OCI-M2 (cell line): ENCODE data around the gene NR6A1.
"Not testable (repeated sequence)": the region's sequence is repeated elsewhere in the genome, so short reads cannot be mapped to it uniquely, and the experiment has no call there.

Experiments
- DNase-seq: peaks from one replicate; lab custom pipeline; 2025; ENCODE audit not compliant: unreplicated experiment; lab: John Stamatoyannopoulos, UW

The NR6A1 gene

DNA sequence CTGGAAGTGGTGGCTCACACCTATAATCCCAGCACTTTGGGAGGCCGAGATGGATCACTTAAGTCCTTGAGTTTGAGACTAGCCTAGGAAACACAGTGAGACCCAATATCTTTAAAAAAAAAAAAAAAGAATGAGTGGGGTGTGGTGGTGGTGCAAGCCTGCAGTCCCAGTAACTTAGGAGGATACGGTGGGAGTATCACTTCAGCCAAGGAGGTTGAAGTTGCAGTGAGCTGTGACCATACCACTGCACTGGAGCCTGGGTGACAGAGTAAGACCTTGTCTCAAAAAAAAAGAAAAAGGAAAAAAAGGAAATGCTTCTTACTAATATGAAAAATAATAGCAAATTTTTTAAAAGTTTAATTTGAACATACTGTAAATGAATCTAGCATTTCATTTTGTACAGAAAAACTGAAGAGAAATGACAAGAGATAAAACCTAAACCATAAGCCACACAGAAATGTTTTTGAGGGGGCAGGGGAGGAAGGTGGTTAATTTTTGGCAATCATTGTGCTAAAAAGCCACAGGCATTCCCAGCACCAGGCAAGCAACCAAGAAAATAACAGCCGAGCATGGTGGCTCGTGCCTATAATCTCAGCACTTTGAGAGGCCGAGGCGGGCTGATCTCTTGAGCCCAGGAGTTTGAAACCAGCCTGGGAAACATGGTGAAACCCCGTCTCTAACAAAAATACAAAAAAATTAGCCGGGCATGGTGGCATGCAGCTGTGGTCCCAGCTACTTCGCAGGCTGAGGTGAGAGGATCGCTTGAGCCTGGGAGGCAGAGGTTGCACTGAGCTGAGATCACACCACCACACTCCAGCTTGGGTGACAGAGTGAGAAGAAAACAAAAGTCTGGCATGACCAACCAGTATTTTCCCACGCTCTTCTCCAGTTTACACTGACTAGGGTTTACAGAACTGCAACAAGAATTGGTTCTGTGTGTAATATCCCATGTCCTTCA is 149.5 kb downstream of the NR6A1 start:
- no peak for DNase-seq

DNA sequence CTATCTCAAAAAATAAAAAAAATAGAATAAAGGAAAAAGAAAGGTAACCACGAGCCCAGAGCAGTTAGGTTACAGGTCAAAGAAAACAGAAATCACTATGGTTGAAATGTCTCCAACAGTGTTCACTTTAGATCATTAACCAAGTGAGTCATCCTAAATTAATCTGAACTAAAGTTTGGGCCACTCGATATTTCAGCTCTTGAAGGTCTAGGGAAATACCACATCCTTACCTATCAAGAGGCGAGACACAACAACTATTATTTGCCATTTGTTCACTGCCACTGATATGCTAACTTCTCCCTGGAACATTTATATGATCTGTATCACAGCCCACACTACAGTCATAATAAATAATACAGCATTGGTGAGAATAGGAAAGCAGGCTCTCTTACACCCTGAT is 152.6 kb downstream of the NR6A1 start:
- no peak for DNase-seq

DNA sequence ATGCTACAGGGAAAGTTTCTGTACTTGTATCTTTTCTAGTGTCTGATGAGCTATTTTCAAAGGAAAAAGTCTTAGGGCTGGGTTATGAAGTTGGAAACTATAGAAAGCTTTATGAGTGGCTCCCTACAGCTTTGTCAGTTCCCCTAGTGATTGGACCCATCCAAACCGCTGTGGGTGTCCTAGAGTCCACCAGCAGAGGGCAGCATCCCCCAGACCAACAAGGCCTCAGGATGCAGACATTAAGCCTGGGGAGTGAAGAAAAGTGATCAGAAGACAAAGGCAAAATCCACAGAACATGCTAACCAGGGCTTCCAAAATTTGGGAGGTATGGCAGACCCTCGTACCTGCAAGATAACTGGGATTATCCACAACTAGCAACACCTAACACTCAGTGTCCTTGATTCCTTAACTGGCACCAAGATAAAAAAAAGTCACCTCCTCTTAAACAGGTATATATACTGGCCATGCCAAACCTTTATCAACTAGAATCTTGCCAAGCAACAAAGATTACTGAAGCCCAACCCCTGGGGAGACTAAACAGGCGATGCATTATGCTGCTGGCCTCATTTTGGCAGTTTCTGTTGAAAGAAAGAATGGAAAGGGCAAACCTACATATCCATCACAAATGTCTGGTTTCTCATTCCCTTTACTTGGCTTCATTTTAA is 153.5 kb downstream of the NR6A1 start:
- no peak for DNase-seq

DNA sequence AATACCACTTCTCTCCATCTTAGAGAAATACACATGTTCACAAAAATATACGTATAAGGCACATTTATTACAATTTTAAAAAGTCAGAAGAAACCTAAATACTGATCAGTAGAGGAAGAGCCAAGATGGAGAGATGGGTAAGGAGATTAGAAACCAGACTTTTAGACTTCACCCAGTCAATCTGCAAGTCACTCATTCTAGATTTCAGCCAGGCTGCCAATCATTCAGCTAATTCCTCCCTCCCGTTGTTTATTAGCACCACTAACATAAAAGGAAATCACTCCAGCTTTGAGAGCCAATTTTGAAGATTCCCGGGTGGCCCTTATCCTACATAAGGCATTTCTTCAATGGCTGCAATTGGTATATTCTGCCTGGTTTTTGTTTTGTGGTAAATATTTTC is 154.2 kb downstream of the NR6A1 start:
- DNase-seq: no peak

DNA sequence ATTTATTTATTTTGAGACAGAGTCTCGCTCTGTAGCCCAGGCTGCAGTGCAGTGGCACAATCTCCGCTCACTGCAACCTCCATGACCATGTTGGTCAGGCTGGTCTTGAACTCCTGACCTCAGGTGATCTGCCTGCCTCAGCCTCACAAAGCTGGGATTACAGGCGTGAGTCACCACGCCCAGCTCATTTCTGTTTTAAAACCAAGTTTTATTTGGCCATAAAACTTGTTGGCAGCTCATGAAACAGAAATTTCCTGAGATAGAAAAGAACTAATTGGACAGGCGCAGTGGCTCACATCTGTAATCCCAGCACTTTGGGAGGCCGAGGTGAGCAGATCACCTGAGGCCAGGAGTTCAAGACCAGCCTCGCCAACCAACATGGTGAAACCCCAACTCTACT is 155.3 kb downstream of the NR6A1 start:
- not testable (repeated sequence) for DNase-seq

DNA sequence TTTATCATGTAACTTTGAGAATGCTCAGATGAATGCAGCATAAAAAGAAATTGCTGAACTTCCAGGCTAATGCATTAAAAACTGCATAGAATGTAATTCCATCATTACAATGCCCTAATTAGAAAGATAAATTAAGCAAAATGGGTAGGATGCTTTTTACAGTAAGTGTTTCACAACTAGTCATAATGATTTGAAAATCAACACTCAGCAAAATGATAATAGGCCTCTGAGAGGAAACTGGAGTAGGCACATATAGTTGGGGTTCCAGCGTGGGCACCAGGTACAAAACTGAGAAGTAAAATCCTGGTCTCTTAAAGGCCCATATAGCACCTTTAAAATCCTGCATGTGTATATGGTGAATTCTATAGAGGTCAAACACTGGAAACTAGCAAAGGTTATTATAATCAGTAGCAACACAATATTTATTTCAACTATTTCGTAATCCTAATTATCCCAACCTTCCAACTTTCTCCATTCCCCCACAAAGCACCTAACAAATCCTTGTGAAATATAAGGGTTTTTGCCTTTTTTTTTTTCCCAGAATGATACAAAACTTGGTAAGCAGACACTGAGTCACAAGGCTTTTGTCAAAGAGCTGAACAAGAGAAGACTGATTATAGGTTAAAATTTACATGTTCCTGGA is 155.9 kb downstream of the NR6A1 start:
- DNase-seq: no peak

DNA sequence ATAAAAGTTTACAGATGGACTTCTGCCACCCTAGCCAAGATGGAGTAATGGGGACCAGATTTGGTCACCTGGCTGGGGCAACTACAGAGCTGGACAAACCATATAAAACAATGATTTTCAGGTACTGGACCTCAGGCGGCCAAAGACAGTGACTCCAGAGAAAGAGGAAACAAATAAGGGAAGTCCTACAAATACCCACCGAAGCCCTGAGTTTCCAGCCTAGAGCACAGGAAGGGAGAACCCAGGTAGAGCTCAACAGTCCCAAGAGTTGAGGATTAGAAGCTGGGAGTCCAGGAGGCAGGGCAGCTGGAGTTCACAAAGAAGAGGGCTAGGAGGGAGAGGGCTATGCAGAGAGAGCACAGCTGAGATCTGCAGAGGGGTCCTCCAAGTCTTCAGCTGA is 157.3 kb downstream of the NR6A1 start:
- no peak for DNase-seq

DNA sequence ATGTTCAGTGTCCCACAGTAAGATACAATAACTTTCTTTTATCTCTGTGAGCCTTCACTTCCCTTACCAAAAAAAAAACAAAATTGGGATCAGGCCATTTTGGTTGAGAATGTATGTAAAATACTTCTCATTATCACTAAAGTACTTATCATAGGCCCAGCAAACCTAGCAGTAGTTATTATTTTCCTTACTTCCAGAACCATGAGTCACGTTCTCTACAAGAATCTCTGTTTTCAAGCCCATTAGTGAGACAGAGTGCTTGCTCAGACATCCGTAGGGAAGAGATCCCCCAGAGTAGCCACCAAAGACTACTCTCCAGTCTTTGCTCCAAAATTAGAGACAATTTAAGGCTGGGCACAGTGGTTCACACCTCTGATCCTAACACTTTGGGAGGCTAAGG is 160.0 kb downstream of the NR6A1 start:
- no peak for DNase-seq

DNA sequence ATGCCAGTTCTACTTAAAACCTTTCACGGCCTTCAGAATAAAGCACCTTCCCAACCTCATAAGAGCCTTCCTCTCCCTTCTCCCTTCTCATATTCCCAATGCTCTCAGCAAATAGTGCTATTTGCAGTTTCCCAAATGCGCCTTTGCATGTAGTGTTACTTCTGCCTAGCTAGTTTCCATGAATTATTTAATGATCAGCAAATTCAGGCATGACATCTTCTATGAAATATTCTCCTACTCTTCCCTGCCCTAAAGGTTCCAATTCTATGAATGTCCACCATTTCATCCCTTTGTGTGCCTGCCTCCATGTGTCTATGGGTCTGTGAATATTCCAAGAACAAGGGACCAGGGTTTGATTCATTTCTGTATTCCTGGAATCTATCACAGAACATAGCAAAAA is 165.1 kb downstream of the NR6A1 start:
- DNase-seq: no peak

DNA sequence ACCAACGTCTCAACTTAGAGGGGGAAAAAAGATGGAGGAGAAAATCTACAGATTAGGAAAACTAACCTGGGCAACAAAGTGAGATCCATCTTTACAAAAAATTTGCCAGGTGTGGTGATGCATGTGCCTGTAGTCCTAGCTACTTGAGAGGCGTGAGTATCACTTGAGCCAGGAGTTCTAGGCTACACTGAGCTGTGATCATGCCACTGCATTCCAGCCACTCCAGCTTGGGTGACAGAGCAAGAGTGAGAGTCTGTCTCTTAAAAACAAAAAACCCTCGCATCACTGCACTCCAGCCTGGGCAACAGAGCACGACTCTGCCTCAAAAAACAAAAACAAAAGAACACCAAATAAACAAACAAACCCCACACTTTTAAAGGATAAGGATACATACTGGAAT is 165.9 kb downstream of the NR6A1 start:
- no peak for DNase-seq

DNA sequence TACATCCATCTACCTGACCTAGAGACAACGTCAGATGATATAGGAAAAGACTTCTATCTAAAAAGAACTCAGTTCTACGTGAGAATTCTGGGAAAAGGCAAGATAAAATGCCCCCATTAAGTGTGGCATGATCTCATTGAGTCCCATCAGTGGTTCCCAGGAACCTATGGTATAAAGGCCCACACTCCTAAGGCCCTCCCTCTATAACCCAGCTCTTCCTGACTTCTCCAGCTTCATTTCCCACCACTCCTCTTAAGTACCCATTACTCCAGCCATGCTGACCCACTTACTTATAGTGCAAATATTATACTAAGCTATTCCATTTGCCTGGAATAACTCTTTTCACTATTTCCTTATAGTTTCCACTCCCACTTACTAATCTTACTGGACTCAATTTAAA is 168.5 kb downstream of the NR6A1 start:
- no peak for DNase-seq

DNA sequence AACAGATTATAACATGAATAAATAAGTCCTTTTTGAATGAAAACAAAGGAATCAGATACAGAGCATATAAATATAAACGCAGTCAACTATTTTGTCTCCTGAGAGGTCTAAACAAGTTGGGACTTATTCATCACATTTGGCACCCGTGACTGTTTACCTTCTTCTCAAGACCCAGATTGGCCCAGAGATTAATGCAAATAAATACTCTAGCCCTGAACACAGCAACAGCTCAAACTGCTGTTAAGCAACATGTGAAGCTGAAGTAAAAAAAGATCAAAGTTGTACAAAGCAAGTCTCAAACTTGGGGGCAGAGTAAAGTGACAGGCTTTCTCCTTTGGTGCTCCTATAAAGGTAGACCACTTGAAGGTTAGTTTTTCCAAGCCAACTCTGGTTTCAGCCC is 168.9 kb downstream of the NR6A1 start:
- no peak for DNase-seq

DNA sequence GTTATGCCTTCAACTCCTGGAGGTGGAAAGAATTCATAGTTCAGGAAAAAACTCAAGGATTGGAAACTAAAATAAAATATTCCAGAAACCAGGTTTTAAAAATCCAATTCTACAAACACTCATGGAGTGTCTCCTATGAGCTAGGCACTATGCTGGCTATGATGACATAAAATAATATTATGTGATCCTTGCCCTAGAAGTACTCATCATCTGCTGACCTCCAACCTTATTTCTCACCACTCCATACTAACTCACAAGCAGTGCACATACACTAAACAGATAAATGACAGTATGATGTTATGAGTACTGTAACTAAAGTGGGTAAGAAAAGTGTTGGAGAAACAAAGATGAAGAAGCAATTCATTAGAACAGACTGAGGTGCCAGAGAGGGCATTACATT is 170.7 kb downstream of the NR6A1 start:
- no peak for DNase-seq

DNA sequence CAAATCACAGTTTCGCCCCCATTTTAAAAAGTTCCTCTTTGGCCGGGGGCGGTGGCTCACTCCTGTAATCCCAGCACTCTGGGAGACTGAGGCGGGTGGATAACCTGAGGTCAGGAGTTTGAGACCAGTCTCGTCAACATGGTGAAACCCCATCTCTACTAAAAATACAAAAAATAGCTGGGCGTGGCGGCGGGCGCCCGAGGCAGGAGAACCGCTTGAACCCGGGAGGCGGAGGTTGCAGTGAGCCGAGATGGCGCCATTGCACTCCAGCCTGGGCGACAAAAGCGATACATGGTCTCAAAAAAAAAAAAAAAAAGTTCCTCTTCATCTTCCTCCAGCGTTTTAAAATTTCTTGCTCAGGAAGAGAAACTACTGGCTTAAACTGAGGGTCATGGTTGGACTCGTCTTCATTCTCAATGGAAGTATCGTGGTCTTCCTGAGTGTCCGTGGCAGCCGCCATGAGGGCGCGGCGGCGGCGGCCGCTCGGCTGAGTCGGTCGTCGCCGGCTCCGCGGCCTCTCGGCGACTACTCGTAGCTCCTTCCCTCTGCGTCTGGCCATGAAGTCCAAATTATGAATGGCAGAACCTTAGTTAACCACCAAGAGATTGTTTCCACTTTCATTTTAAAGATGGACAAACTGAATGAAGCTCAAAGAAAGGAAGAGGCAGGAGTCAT is 171.9 kb downstream of the NR6A1 start:
- DNase-seq: no peak

DNA sequence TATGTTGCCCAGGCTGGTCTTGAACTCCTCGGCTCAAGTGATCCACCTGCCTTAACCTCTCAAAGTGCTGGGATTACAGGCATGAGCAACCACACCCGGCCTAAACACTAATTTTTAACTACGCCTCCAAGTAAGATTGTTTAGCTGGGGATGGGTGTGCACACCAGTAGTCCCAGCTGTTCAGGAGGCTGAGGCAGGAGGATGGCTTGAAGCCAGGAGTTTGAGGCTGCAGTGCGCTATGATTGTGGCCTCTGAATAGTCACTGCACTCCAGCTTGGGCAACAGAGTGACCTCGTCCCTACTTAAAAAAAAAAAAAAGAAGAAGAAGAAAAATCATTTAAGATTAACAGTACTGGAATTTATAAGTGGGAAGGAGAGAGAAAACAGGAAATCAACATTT is 173.1 kb downstream of the NR6A1 start:
- DNase-seq: no peak

DNA sequence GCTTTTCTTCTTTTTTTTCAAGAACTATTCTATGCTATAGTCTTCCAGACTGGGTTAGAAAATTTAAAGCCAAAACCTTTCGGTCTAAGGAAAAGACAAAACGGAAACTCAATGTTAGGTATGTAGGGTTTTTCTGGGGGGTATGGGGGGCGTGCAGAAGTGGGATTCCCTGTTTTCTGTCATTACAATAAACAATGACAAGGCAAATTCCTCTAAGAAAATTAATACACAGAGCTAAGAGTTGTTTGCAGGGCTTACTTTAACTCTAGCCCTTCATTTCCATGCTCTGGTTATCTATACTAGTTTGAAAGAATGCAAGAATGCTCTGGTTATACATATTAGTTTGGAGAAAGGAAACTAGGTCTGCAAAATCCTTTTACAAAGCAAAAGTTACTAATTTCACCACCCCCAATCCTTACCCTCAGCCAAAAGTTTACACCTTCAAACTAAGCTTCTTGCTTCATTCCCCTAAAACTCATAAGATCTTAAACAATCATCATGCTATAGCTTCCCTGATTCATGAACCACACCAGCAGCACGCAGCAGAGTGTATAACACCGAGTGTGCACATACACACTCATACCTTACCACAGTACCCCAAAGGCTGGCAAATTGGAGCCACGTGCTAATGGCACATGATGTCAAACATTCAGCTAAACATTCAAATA is 174.8 kb downstream of the NR6A1 start:
- DNase-seq: no peak

DNA sequence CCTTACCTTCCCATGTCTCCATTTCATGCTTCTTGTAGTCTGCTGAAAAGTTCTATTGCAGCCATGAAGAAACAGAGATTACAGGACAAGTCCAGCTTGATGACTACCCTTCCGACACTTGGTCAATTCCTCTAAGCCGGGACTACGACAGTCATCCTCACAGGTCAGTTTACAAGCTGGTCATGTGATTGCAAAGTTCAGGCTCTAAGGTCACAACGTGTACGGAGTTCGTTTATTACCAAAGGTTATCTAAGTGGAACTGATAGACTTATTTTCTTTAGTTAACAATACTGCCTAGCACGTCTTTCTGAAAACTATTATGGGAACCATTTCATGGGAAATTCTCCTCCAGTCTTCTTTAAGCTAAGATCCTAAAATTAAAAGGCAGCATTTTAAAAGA is 175.4 kb downstream of the NR6A1 start:
- no peak for DNase-seq

DNA sequence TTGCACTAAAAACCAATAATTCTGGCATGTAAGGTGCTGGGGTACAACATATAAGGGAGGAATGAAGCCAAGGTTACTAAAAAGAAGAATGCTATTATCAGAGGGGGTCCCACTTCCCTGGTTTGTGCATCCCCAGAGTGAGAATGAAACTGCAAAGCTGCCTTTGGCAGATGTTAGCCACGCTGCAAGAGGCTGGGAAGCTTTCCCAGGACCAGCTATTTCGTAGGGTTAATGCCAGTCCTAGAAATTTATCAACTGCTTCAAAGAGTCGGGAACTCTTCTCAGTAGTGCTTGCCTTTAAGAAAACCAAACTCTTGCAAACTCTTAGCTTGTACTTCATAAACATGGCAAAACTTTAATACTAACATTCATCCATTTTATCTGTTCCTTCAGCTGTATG is 176.4 kb downstream of the NR6A1 start:
- DNase-seq: no peak

DNA sequence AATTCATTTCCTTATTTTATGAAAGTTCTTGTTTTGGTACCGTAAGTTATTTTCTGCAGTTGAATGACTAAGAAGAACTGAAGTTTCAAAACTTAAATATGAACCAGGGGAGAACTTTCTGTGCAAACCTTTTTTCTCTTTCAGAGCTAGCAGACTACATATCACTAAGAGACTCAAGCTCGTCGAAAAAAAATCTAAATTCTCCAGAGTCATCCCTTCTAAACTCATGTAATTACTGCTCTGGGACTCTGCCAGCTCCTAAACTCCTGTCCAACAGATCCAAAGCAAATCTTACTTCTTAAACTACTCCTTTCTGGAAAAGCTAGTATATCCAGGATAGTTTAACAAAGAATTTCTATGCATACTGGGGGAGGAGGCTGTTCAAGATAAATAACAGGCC is 176.9 kb downstream of the NR6A1 start:
- no peak for DNase-seq

DNA sequence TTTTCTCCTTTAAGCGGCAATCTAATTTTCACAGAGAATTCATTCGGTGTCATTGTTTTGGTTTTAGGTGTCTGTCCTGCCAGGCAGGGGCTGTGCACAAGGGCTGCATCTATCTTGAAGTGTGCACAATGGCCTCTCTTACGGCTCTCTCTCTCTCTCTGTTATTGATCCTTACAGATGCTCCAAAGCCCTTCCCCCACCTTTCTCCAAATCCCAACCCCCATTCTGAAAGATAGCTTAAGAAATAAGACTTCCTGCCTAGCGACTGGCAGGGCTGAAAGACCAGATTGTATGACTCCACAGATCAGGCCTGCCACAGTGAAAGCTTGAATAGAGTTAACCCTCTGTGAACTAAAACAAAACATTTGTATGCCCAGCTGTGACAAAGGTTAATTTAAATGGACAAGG is 177.5 kb downstream of the NR6A1 start:
- DNase-seq: no peak

DNA sequence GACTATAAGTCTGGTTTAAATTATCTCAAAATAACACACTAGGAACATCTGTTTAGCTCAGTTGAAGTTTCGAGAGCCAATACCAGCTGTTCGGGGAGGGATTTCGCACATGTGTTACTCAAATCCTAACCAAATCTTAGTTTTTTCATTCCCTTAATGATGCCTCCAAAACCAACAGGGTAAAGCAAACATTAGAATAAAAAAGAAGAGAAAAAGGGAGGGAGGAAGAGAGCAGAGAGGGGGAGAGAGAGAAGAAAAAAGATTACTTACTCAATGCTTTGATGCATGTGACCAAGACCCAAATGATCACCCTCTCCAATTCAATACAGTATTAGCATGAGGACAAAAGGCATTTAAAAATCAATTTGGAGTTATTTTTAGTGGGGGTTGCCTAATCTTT is 177.9 kb downstream of the NR6A1 start:
- no peak for DNase-seq
